Gastrocnemius medialis (tissue), 4 donors: ENCODE measurements around the gene ANKRD40CL. TPM values are rescaled to one million over a fixed set of nuclear protein-coding genes. Genes with fewer than 3 reads are reported as not detected.

ENCODE experiments used
- ATAC-seq, 2 donors: fragments of 150-250 bp; one replicate each; pipeline ENCODE4 v1.9.1; 2016
- DNase-seq, 2 donors: peaks; one replicate each; pipeline ENCODE4 v3.0.0-alpha.2; 2019
- H3K27ac ChIP-seq, 4 donors: fragments of 200-600 bp; sonication (generic); 1 replicate in 1 of 4; 2 replicates in 3 of 4; pipeline ENCODE4 v1.5.1; 2016 to 2018; ENCODE audit warnings: mild to moderate bottlenecking in 2 of 4, moderate library complexity in 1 of 4
- H3K27me3 ChIP-seq, 3 donors: fragments of 200-600 bp; sonication (generic) in 2 of 3; 1 replicate in 1 of 3; 2 replicates in 2 of 3; pipeline versions ENCODE4 v1.5.1 to v1.6.0; 2016 to 2019; ENCODE audit warnings: mild to moderate bottlenecking in 1 of 3, moderate library complexity in 1 of 3
- H3K36me3 ChIP-seq, 2 donors: fragments of 200-600 bp; sonication (generic) in 1 of 2; one replicate each; pipeline ENCODE4 v1.5.1; 2017 to 2018
- H3K4me1 ChIP-seq, 2 donors: fragments of 200-600 bp; sonication (generic) in 1 of 2; one replicate each; pipeline ENCODE4 v1.5.1; 2016 to 2017; ENCODE audit warnings: mild to moderate bottlenecking in 2 of 2
- H3K4me3 ChIP-seq, 4 donors: fragments of 200-600 bp; sonication (generic) in 3 of 4; 1 replicate in 1 of 4; 2 replicates in 3 of 4; pipeline ENCODE4 v1.5.1; 2016 to 2019; ENCODE audit warnings: mild to moderate bottlenecking in 2 of 4
- H3K9me3 ChIP-seq, 3 donors: fragments of 200-600 bp; sonication (generic) in 2 of 3; 1 replicate in 1 of 3; 2 replicates in 2 of 3; pipeline ENCODE4 v1.5.1; 2016 to 2019
- POLR2A ChIP-seq, 2 donors: fragments of 450-650 bp; IDR thresholded peaks; one replicate each; pipeline ENCODE4 v1.6.1; 2017; ENCODE audit warnings: antibody characterized with exemption in 2 of 2, mild to moderate bottlenecking in 2 of 2, moderate library complexity in 2 of 2
- in situ Hi-C, 4 donors: fragments of 200-750 bp; cut with MboI; loops; one replicate each; pipeline versions ENCODE4 v1.15.0 to v1.8.0; 2017; ENCODE audit warnings: low sequenced_read_pairs in 4 of 4
- intact Hi-C: fragments of 100-400 bp; cut with DNase I; formaldehyde crosslinking; loops from one replicate; pipeline ENCODE4 v1.15.1; 2023; ENCODE audit warnings: low total_unique reads
- total RNA-seq, 4 donors: library from RNA; depleted of rRNA; stranded (reverse); fragments of >200 nt; gene quantifications; one replicate each; pipeline versions ENCODE4 v1.1.0 to v1.2.3, GENCODE V29; 2016
- TF ChIP-seq, protein P1 (sequence below), 5 experiments: fragments of 450-650 bp in 3 of 5; fragments of 200-600 bp in 2 of 5; sonication (generic) in 2 of 5; IDR thresholded peaks in 4 of 5; conservative IDR thresholded peaks in 1 of 5; 1 replicate in 4 of 5; 2 replicates in 1 of 5; pipeline ENCODE4 v1.5.1; 2016 to 2019; ENCODE audit warnings: antibody characterized with exemption in 5 of 5, mild to moderate bottlenecking in 3 of 5, moderate library complexity in 3 of 5

Gene ANKRD40CL, protein sequence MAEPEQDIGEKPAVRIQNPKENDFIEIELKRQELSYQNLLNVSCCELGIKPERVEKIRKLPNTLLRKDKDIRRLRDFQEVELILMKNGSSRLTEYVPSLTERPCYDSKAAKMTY
- total RNA-seq, result not detected

DNA sequence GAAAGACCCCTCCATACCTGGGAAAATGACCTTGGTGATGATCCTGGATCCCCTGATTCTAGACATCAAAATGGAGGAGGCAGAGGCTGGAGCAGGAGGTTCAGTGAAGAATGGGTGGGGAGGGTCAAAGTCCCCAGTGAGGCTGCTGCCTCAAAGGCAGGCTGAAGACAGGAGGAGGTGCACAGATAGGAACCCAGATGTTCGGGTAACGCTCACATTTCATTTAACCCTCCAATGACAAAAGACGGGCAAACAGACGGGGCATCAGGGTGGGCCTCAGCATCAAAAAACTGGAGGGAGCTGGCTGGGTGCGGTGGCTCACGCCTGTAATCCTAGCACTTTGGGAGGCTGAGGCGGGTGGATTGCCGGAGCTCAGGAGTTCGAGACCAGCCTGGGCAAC, at the start of gene ANKRD40CL:
ANKRD40CL (minus strand) TSS at position 73 of the 400 bp plus-strand sequence. CDS start 605 bp downstream, outside the sequence.
- Histone ChIP-seq H3K27ac (no peak within 1 kb of the TSS), H3K27me3 (no peaks in the 10 kb centered on the region), H3K9me3 (no peaks in the 10 kb centered on the region), H3K4me1 (peaks cover 0 to 7% of the 10 kb centered on the region in 2 donors), H3K4me3 (no peak within 1 kb of the TSS), H3K36me3 (no peaks in the 10 kb centered on the region)
- intact Hi-C loops, result no loop called here
- no peak for ATAC-seq
- in situ Hi-C loops, result no loop called here
- TF ChIP-seq, protein P1, sequence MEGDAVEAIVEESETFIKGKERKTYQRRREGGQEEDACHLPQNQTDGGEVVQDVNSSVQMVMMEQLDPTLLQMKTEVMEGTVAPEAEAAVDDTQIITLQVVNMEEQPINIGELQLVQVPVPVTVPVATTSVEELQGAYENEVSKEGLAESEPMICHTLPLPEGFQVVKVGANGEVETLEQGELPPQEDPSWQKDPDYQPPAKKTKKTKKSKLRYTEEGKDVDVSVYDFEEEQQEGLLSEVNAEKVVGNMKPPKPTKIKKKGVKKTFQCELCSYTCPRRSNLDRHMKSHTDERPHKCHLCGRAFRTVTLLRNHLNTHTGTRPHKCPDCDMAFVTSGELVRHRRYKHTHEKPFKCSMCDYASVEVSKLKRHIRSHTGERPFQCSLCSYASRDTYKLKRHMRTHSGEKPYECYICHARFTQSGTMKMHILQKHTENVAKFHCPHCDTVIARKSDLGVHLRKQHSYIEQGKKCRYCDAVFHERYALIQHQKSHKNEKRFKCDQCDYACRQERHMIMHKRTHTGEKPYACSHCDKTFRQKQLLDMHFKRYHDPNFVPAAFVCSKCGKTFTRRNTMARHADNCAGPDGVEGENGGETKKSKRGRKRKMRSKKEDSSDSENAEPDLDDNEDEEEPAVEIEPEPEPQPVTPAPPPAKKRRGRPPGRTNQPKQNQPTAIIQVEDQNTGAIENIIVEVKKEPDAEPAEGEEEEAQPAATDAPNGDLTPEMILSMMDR (IDR thresholded peaks at IDR 0.05 in 4 of 5, conservative IDR thresholded peaks at IDR 0.05 in 1 of 5), result no peak
- TF ChIP-seq POLR2A (IDR thresholded peaks at IDR 0.05), result no peak
- no peak for DNase-seq

DNA sequence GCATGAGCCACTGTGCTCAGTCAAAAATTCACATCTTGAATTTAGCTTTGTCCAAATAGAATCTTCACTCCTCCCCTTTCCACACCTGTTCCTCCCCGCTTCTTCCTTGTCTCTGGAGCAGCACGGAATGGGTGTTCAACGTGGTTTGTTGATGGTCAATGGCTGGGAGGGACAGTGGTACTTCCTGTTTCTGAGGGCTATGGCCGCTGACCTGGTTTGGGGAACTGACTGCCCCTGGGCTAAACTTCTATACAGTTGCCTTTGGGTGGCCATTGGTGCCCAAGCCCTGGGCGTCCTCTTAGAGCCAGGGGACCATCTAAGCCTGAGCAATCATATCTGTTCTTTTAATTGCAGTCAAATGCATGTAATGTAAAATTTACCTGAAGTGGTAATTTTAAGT, 49.0 kb upstream of the ANKRD40CL start:
- Histone ChIP-seq H3K4me3 (no peak overlapping the region), H3K36me3 (no peaks in the 10 kb centered on the region), H3K27ac (no peak overlapping the region), H3K27me3 (no peaks in the 10 kb centered on the region), H3K4me1 (peaks cover 0 to 6% of the 10 kb centered on the region in 2 donors), H3K9me3 (no peaks in the 10 kb centered on the region)
- intact Hi-C loops, result no loop called here
- no peak for TF ChIP-seq POLR2A (IDR thresholded peaks at IDR 0.05)
- TF ChIP-seq, protein P1 (IDR thresholded peaks at IDR 0.05 in 4 of 5, conservative IDR thresholded peaks at IDR 0.05 in 1 of 5), result no peak
- ATAC-seq, result no peak
- no peak for DNase-seq
- in situ Hi-C loops, result no loop called here

DNA sequence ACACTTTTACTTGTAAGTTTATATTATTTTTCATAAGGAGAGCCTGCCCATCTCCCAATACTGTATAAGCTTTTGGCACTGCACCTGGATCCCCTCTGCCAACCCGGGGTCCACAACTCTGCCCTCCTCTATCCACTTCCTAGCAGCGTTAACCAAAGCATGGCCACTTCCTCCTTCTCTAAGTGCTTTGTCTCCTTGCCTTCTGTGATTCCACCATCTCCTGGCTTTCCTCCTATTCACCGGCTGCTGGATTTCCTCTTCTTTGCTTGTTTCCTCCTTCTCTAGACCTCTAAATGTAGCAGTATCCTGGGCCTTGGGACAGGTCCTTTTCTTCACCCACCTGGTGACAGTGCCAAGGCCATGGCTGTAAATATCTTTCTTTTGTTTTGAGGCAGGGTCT, 48.1 kb upstream of the ANKRD40CL start:
- H3K9me3 ChIP-seq, result no peaks in the 10 kb centered on the region
- ATAC-seq (no peak), DNase-seq (no peak)
- peaks cover 0 to 6% of the 10 kb centered on the region in 2 donors for H3K4me1 ChIP-seq
- no peaks in the 10 kb centered on the region for H3K27me3 ChIP-seq
- H3K27ac ChIP-seq, result no peak overlapping the region
- TF ChIP-seq, protein P1 (IDR thresholded peaks at IDR 0.05 in 4 of 5, conservative IDR thresholded peaks at IDR 0.05 in 1 of 5), result no peak
- no peak for TF ChIP-seq POLR2A (IDR thresholded peaks at IDR 0.05)
- intact Hi-C loops (no loop called here), in situ Hi-C loops (no loop called here)
- no peak overlapping the region for H3K4me3 ChIP-seq
- no peaks in the 10 kb centered on the region for H3K36me3 ChIP-seq

DNA sequence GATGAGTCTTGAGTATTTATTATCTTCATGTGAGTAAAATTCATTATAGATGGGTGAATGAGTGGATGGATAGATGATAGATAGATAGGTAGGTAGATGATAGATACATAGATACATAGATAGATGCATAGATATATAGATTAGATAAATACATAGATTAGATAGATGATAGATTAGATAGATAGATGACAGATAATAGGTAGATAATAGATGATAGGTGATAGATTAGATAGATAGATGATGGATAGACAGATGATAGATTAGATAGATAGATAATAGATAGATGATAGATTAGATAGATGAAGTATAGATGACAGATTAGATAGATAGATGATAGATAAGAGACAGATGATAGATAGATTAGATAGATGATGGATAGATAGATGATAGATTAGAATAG, 46.3 kb upstream of the ANKRD40CL start:
- Histone ChIP-seq H3K27ac (no peak overlapping the region), H3K4me1 (peaks cover 0 to 6% of the 10 kb centered on the region in 2 donors), H3K27me3 (no peaks in the 10 kb centered on the region), H3K9me3 (no peaks in the 10 kb centered on the region), H3K36me3 (no peaks in the 10 kb centered on the region), H3K4me3 (no peak overlapping the region)
- DNase-seq, result no peak
- TF ChIP-seq POLR2A (IDR thresholded peaks at IDR 0.05), result no peak
- TF ChIP-seq, protein P1 (IDR thresholded peaks at IDR 0.05 in 4 of 5, conservative IDR thresholded peaks at IDR 0.05 in 1 of 5), result no peak
- ATAC-seq, result no peak
- intact Hi-C loops, result no loop called here
- in situ Hi-C loops, result no loop called here

DNA sequence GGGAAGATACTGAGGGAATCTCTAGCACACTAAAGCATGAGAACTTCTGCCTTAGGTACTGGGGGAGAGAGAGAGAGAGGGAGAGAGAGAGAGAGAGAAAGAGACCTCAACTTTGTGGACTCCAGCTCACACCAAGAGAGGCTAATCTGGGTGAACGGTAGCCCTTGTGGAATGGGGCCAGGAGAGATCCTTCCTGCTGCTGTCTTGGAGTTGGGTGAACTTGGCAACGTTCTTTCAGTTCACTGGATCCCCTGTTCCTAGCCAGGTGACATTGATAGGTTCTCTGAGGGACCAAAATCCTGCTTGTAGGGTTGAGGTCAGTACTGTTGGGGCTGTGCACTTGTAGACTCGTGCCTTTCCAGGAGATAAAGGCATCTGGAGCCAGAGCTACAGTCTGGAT, 41.6 kb upstream of the ANKRD40CL start:
- H3K9me3 ChIP-seq, result no peaks in the 10 kb centered on the region
- in situ Hi-C loops (no loop called here), intact Hi-C loops (no loop called here)
- H3K27me3 ChIP-seq, result no peaks in the 10 kb centered on the region
- no peak overlapping the region for H3K27ac ChIP-seq
- H3K4me3 ChIP-seq, result no peak overlapping the region
- TF ChIP-seq POLR2A (IDR thresholded peaks at IDR 0.05), result no peak
- TF ChIP-seq, protein P1 (IDR thresholded peaks at IDR 0.05 in 4 of 5, conservative IDR thresholded peaks at IDR 0.05 in 1 of 5), result no peak
- no peak for DNase-seq
- H3K4me1 ChIP-seq, result no peaks in the 10 kb centered on the region
- no peak for ATAC-seq
- H3K36me3 ChIP-seq, result no peaks in the 10 kb centered on the region
